Articular chondrocyte of knee joint (primary cell): ENCODE results near the gene ABHD10. TPM values are rescaled to one million over a fixed set of nuclear protein-coding genes. Genes with fewer than 3 reads are reported as not detected.

Experiments
- total RNA-seq: library from RNA; depleted of rRNA; stranded (reverse); fragments of >200 nt; gene quantifications from 2 replicates; pipeline ENCODE4 v1.2.3, GENCODE V29; 2012

Gene ABHD10
- total RNA-seq, result 34.5 and 38.2 TPM in 2 replicates

GRCh38 chr3:111978583-111979433, at the start of gene ABHD10:
Gene ABHD10, plus strand, starts transcription at chr3:111979026. Its CDS starts 36 bp downstream, at chr3:111979062.

DNA sequence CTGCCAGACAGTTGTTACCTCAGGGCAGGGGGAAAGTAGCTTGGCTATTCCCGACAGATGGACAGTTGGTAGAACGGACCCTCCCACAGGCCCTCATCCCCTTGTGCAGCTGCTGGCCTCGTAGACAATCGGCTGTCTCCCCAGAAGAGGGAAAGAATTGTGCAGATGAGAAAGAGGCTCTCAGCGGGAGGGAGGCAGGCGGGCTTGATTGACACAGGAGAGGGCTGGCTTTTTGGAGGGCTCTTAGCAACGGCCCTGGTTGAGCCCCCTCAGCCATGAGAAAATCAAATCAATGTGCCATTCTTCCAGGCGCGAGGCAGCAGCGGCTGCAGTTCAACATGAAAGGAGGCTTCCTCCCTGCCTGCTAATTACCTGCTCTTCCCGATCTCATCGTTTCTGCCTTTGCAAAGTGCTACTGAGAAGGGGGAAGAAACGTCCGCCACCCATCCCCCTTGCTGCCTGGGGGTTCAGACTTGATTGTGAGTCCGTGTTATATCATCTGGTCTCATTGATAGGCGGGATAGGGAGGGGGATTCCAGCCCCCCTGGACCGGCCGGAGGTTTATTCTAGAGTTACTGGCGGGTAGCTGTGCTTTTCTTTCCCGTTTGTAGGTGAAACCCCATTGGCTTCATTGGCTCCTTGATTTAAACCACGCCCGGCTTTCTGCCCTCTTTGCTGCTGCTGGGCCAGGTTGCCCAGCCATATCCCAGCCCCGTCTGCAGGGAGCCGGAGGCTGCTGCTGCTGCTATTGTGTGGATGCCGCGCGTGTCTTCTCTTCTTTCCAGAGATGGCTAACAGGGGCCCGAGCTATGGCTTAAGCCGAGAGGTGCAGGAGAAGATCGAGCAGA, 20.0 kb downstream of the ABHD10 start, which contains the start of gene TAGLN3:
Gene TAGLN3 (plus strand): TSS at position 287 of the 848 bp plus-strand sequence. CDS start 501 bp downstream, at position 788.

GRCh38 chr3:112034436-112034835, 55.6 kb downstream of the ABHD10 start, which contains the start of gene TMPRSS7:
Gene TMPRSS7, plus strand, starts transcription at chr3:112034736. Its CDS starts 110 bp downstream, at chr3:112034846.

Other genes starting within 250 kb of the ABHD10 start
- 21.7 and 22.9 TPM in 2 replicates for gene PHLDB2, start 119.8 kb upstream of the ABHD10 start, total RNA-seq
- not detected in 2 replicates for gene TAGLN3, start 19.9 kb downstream of the ABHD10 start, total RNA-seq
- gene TMPRSS7, start 55.7 kb downstream of the ABHD10 start, total RNA-seq, result not detected in 2 replicates
- 5.1 and 5.8 TPM in 2 replicates for gene C3orf52, start 107.4 kb downstream of the ABHD10 start, total RNA-seq
- gene GCSAM, start 154.2 kb downstream of the ABHD10 start, total RNA-seq, result not detected in 2 replicates